HG03064 (cell line): Measurements from ENCODE around the gene RIMBP2.

Experiments used
- ATAC-seq: cut with Tn5 transposase; IDR thresholded peaks from one replicate; pipeline ENCODE4 v1.9.1; 2021; ENCODE audit warnings: low read depth; ENCODE audit not compliant: unreplicated experiment

The RIMBP2 gene

GRCh38 chr12:130522244-130522834 is 193.8 kb downstream of the RIMBP2 start:
- ATAC-seq: no peak

- ATAC-seq: no peak
These were observed 194.5 kb downstream of the RIMBP2 start for GRCh38 chr12:130521375-130522124.

GRCh38 chr12:130520784-130521183 is 195.3 kb downstream of the RIMBP2 start:
- no peak for ATAC-seq

DNA sequence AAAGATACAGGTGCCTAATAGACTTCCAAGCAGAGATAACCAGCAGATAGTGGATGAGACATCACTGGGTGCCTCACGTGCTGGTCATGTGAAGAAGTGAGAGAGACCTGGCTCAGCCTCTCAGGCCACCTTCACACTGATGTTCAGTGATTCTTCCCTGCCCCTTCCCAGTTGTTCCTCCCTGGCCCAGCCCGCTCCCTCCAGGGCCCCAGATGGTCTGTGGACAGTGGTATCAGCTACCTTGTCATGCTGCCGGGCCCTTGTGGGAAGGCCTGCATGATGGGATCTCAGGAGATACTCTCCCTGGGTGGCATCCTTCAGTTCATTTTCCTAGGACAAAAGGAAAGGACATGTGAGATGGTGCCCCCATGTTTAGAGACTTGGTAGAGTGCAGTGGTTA is 198.5 kb downstream of the RIMBP2 start:
- no peak for ATAC-seq

- ATAC-seq: no peak
These were observed 201.9 kb downstream of the RIMBP2 start for GRCh38 chr12:130514149-130514551.

DNA sequence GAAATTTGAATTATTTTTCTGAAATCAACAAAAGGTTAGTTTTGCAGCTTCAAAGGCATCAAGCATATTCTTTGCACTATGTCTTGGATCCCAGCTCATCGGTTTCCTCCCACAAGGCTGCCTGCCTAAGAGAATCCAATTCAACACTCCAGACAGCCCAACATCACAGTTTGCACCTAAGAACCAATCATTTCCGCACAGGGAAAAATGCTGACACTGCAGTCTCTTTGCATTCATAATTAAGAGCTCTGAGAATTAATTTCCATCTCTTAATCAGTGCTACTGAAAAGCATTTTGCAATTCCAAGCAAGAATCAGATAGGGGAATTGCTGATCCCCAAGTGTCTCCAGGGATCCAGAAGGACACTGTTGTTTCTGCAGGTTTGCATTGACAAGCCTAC is 202.5 kb downstream of the RIMBP2 start:
- ATAC-seq: no peak

DNA sequence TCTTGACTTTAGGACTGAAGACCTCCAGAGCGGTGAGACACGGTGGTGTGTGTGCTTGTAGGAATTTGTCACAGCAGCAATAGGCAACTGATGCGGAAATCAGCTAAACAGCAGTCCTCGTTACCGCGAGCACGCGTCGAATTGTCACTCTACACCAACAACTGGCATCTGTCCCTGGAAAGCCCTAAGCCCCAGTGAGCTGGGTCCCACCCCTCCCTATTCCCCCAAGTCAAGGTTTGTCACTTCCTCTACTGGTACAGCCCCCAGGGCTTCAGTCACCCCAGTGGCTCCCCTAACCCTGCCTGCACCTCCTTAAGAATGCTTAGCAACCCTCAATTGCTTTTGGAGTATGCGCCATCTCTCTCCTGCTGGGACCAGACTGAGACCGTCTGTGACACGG is 204.8 kb downstream of the RIMBP2 start:
- no peak for ATAC-seq

- ATAC-seq: no peak
These were observed 206.6 kb downstream of the RIMBP2 start for GRCh38 chr12:130509454-130509853.

DNA sequence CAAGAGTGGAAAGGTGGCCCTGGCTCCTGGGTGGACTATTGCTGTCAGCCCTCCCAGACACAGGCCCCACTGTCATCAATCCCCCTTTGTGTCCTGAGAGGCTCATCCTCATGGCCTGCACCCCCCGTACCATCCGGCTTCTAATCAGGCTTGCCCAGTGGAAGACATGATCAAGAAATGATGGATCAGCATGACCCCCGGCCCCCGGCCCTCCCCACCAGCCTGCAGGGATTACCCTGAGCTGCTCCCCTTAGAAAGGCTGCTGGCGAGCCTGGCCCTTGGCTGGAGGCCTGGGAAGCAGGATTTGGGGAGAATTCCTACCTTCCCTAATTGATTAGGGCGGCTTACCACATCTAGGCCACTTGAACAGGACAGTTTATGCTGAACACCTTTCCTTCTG is 207.3 kb downstream of the RIMBP2 start:
- no peak for ATAC-seq

GRCh38 chr12:130508318-130508717 is 207.8 kb downstream of the RIMBP2 start:
- ATAC-seq: no peak

DNA sequence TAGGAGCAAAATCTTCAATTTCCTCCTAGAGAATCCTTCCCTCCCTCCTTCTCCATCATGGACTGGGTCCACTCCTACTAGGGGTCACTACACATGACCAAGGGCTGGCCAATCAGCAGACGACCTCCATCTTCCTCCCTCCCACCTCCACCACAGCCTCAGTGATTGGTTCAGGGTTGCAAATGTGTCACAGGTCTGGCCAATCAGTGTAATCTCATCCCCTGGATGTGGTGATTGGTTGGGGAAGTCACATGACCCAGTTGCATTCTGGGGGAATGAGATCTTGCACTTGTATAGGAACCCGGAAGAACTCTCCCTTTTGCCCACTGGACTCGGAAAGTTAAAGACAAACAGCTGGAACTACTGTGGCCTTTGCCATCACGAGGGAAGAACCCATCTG is 209.3 kb downstream of the RIMBP2 start:
- ATAC-seq: no peak

GRCh38 chr12:130504840-130505175 is 211.3 kb downstream of the RIMBP2 start:
- ATAC-seq: no peak

DNA sequence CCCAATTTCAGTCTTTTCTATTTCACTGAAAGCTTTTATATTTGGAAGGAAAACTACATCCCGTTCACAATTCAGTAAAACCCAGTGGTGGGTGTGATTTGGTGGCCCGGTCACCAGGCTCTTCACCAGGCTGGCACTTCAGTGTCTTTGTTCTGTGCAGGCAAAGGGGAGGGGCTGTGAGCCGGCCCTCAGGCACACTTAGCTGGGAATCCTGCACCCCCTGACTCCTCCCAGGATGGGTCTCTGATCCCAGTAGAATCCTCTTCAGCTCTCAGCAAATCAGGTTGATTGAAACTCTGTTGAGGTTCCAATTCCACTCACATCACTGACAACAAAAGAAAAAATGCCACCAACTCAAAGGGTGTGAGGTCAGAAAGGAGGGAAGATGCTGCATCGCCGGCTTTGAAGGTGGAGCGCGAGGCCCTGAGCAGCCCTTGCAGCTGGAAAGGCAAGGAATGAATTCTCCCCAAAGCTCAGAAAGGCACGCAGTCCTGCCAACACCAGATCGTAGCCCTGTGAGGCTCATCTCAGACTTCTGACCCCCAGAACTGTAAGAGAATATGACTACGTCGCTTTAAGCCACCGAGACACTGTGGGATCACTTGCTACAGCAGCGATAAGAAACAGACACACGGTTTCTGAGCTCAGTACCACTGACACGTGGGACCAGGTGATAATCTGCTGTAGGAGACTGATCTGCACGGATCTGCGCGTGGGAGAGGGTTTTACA is 211.8 kb downstream of the RIMBP2 start:
- ATAC-seq: no peak

GRCh38 chr12:130501821-130502220 is 214.3 kb downstream of the RIMBP2 start:
- no peak for ATAC-seq

- no peak for ATAC-seq
These were observed 215.2 kb downstream of the RIMBP2 start for GRCh38 chr12:130500835-130501330.

GRCh38 chr12:130499474-130499873 is 216.6 kb downstream of the RIMBP2 start:
- ATAC-seq: no peak

GRCh38 chr12:130498589-130499385 is 217.3 kb downstream of the RIMBP2 start:
- ATAC-seq: no peak

- ATAC-seq: no peak
These were observed 218.1 kb downstream of the RIMBP2 start for GRCh38 chr12:130497991-130498390.

DNA sequence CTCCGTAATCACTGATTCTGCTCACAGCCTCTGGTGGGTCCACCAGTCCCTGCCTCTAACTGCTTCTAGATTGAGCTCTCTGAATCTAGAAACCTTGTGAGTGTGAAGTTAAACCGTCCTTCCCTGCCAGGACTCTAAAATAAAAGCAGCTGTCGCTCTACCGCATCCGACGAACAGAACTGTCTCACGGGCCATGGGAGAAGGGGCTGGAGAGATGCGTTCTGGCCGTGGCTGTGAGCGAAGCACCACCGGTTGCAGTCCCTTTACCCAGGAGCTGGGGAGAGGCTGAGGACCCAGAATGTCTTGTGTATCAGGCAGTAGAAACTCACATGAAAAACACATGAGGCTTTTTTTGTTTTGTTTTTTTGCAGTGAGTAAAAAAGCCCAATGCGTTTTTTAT is 218.8 kb downstream of the RIMBP2 start:
- no peak for ATAC-seq

DNA sequence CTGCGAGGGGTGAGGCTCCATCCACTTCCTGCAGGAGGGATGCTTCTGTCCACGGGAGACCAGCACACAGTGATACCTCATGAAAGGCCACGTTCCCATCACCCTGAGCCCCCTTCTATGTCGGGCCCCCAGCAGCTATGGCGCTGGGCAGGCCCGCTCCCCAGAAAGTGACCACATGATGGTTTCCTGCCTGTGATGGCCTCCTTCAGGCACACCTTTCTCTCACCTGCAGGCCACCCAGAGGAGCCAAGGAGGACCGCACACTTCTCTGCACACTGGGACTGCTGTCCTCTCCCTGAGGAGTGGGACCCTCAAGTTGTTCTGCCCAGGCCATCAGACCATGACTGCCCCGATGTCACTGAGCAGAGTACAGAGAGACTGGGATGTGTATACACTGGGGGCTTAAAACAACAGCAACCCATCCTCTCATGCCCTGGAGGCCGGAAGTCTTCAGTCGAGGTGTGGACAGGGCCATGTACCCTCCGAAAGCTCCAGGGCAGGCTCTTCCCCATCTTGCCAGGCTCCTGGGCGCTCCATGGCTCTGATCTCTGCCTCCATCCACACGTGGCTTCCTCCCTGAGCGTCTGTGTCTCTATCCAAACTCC is 219.5 kb downstream of the RIMBP2 start:
- ATAC-seq: no peak
